Hematopoietic multipotent progenitor cell treated with erythropoietin and hydrocortisone succinate and interleukin-3 and kit ligand, for 8 days (in vitro differentiated cells): ENCODE measurements around the gene CBX7.

ENCODE experiments used
- DNase-seq: peaks from one replicate; pipeline ENCODE4 v3.0.0-alpha.2; 2015

Gene CBX7

DNA sequence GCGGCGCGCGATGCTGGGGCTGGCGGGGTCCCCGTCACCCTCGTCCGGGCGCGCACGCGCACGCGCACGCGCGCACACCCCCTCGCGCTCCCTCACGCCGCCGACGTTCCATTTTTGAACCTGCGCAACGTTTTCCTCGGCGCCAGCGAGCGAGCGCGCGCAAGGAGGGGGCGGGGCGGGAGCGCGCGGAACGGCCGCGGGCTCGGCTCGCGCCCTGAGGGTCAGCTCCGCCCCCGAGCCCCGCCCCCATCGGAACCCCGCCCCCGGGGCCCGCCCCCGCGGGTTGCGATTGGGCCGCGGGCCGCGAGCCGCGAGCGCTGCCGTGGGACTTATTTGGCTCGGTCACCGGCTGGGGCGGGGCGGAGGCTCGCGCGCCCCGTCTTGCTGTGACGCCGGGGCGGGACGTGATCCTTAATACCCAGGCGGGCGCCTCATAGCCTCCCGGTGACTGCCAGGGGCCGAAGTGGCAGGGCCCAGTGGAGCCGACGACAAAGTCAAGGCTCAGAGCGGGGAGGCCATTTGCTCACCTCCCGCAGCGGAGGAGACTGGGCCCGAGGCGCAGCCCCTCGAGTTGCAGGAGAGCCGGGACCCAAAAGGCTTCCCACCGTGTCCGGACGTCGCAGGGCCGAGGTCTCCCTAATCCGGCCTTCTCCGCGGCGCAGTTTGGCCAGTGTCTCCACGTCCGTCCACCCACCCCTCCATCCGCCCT is at the start of gene CBX7:
CBX7 (minus strand) TSS at position 170 of the 709 bp plus-strand sequence. CDS start 236 bp downstream, outside the sequence.
- peak; percentile 87 for DNase-seq

DNA sequence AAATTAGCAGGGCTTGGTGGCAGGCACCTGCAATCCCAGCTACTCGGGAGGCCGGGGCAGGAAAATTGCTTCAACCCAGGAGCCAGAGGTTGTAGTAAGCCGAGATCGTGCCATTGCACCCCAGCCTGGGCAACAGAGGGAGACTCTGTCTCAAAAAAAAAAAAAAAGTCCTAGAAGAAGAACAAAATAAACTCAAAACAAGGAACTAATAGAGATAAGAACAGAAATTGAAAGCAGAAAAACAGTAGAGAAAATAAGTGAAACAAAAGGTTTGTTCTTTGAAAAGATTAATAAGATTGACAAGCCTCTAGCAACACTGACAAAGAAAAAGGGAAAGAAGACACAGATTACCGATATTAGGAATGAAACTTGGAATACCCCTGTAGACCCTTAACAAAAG is 45.1 kb upstream of the CBX7 start:
- no peak for DNase-seq

DNA sequence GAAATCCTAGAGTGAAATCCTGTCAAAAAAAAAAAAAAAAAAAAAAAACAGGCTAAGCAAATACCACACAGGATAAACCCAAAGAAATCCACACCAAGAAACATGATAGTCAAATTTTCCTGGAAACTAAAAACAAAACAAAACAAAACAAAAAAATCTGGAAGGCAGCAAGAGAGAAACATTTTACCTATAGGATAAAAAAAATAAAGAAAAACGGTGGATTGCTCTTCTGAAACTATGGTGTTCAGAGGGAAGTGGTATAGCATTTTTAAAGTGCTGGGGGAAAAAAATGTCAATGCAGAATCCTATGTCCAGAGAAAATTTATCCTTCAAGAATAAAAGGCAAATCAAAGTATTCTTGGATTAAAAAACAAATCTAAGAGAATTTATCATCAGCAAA is 41.6 kb upstream of the CBX7 start:
- DNase-seq, result no peak

DNA sequence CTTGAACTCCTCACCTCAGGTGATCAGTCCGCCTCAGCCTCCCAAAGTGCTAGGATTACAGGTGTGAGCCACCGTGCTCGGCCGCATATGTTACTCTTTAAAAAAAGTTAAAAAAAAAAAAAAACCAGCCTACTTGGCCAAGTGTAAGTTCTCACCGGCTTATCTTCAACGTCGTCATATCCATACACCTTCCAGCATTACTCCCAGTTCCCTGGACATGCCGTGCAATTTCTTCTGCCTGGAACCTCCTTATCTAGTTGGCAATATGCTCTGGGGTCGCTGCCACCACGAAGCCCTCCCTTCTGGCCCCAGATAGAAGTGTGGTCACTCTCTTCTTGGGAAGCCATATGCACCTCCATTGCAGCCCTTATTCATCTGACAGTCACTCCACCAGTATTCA is 36.3 kb upstream of the CBX7 start:
- no peak for DNase-seq

DNA sequence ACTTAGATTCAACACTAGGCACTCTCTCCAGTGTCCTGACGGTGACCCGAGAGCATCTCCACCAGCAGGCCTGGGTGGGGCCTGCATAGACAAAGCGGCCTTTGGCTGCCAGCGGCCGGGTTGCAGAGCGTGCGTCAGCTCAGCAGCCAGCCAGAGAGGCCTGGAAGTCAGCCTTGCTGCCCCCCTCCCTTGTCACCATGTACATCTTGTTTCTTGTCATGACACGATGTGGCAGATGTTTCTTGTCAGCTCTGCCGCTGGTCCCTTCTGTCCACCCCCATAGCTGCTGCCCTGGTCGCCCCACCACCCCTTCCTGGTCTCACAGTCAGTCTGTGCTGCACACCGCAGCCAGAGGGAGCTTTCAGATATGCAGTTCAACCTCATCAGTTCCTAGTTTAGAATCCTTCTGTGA is 33.1 kb upstream of the CBX7 start:
- DNase-seq, result no peak

DNA sequence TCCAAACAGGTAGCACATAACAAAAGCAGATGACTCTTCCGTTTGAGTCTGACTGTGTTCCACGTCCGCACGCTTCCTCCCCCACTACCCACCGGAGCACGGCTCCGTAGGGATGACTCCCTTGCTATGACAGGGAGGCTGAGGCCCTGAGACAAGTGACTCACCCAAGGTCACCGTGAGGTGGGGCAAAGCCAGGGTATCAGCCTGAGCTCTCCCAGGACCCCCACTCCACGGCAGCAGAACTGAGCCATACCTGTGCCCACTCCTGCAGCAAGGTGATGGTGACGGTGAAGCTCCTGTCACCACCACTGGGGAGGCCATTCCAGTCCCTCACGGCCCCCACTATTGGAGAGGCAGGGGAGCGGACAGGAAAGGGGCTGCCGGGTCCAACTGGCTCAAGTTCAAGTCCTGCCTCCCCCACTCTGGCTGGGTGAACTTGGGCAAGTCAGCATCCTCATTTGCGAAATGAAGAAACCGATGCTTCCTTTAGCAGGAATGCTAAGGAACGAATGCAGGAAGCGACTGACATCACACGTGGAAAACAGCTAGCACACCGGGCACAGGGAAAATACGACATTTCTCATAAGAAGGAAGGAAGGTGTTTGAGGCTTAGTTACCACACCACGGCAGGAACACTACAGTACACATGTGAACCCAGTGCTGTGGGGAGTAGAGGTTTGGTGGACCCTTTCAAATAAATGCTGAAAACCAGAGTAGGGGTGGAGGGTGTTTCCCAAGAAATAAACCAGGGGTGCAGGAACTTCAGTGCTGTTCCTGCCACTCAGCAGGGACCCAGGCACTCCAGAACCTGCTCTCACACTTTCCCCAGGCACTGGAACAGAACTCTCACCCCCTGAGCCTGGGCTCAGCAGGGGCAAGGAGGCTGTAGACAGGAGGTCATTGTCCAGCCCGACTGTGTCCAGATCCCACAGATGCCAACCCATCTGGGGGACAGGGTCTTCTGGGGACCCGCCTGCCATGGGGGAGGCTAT is 32.4 kb upstream of the CBX7 start:
- no peak for DNase-seq

DNA sequence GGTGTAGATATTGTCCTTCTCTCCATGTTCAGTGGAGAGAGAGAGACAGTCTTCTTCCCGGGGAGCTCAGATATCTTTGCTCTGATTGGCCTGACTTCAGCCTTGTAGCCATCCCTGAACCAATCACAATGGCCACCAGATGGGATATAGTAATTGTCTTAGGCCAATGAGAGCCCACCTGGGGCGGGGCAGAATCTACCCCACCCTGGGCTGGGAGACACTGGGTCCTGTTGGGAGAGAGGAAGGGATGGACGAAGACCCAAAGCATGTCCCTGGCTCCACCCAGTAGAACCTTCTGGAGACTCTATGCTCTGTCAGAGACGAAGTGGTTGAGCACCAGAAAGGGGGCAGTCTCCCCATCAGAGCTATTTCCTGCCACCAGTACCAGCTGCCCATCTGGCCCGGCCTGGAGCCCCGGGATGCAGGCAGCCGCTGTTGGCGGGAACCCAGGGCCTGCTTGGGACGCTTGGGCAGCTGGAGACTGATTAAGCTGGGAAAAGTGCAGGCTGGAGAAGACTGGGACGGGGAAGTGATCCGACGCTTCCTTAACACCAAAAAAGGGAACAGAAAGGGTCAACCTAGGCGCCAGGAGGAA is 31.6 kb upstream of the CBX7 start:
- DNase-seq, result no peak

DNA sequence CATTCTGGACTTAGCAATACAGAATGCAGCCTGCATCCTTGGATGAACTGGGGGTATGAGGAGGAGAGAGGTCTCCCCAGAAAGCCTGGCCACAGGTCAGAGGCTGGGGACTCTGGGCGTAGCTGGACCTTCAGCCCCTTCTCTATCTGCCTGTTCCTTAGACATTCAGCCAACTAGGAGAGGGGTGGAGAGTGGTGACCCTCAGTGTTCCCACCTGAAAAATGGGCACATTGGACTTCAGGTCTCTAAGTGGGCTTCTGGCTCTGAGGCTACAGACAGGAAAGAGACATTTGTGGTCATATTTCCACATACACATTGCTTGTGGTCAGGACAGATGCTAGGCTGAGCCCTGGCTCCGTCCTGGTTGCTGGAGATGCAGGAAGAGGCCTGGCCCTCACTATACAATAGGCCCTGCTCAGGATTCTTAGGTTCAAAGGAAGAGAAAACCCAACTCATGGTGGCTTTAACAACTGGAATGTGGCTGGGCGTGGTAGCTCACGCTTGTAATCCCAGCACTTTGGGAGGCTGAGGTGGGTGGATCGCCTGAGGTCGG is 30.1 kb upstream of the CBX7 start:
- no peak for DNase-seq

DNA sequence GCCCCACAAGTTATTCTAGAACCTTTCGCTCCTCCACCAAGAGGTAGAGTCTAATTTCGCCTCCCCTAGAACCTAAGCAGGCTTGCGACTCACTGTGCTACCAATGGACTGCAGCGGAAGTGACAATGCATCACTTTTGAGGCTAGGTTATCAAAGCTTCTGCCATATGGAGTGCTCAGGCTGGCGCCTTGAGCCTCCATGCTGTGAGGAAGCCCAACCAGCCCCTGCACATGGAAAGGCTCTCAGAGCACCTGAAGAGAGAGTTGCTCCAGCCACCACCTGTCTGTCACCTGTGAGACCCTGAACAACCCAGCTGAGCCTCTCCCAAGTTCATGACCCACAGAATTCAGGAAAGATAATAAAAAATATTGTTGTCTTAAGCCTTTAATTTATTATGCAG is 29.3 kb upstream of the CBX7 start:
- DNase-seq, result no peak

DNA sequence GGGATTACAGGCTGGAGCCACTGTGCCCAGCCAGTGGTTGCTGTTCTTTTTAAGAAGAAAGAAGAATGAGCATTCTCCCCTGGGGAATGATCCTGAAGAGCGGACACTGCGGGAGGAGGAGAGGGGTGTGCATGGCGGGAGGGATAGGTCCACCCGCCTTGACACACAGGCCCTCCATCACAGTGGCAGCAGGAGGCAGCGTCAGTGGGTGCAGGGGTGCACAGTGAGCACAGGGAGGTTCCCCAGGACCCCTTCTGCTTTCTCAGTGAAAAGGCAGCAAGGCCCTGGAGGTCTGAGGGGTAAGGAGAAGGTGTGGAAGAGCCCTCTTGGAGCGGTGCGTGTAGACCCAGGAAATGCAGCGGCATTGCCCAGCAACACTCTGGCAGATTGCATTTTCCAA is 28.9 kb upstream of the CBX7 start:
- no peak for DNase-seq

DNA sequence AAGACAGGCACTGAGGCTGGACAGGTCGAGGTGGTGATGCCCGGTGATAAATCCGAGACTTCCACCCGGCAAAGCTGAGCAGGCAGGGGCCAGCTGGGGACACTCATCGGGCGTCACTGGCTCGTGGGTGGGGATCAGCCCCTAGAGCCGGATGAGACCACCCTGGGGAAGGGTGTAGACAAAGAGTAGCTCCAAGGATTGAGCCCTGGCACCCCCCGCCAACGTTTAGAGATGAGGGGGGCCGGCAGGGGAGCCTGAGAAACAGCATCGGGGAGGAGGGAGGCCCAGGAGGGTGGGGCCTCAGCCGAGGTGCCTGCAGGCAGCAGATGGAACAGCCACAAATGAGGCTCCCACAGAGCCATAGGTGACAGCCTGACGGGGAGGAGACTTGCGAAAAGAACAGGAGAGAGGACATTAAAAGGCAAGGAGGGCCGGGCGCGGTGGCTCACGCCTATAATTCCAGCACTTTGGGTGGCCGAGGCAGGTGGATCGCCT is 27.4 kb upstream of the CBX7 start:
- DNase-seq, result no peak

DNA sequence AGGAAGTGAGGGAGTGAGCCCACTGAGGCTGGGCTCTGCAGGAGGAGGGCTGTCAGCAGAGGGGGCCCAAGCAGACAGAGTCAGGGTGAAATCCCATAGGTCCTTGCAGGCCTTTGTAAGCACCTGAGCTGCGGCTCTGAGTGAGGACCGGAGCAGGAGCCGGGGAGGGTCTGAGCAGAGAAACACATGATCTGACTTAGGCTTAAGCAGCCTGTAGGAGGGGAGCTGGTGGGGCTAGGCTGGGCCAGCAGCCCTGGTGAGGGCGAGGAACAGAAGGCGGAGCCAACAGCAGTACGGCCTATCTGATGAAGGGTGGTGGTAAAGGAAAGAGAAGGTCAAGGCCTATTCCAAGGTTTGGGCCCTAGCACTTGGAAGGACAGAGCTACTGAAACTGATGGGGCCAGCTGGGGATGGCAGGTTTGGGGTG is 26.9 kb upstream of the CBX7 start:
- DNase-seq, result no peak

DNA sequence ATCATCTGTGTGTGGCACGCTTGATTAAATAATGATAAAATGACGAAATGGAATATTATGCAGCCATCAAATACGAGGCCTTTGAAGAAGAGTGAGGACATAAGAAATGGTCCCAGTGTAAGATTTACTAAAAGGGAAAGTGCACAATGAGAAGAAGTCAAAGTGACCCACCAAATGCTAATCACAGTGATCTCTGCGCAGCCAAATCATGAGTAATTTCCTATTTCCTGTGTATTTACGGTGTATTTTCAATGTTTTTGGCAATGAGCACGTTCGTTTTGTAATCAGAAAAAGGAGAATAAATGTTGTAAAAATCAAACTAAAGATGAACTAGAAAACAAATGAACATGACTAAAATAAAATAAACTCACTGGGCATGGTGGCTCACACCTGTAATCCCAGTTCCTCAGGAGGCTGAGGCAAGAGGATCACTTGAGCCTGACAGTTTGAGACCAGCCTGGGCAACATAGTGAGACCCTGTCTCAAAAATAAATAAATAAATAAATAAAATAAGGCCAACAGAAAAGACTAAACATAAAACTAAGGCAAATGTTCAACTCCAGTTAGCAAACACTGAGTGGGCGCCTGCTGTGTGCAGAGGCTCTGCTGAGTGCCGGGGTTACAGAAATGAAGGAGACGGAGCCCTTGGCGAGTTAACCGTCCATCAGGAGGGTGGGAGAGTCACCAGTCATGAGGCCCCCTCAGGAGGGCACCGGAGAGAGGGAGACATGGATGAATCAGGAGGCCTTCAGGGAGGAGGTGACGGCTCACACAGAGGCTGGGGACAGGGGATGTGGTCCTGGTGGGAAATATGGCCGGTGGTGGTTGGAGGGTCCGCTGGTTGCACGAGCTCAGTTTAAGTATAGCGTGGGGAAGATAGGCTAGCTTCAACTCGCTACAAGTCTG is 26.0 kb upstream of the CBX7 start:
- DNase-seq, result no peak

DNA sequence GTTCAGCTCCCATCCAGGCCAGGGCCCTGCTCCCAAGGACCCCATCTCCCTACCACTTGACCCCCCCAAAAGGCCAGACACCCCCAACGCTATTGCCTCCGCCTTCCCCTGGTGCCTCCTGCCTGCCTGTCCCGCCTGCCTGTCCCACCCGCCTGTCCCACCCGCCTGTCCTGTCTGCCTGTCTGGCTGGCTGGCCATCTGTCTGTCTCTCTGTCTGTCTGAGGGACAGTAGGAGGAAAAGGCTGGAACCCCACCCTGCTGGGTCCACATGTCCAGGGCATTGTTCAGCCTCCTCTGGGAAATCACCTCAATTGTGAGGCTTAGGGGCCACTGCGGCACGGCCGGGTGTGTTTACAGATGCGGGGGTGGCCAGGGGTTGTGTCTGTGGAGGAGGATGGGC is 25.3 kb upstream of the CBX7 start:
- DNase-seq, result no peak

DNA sequence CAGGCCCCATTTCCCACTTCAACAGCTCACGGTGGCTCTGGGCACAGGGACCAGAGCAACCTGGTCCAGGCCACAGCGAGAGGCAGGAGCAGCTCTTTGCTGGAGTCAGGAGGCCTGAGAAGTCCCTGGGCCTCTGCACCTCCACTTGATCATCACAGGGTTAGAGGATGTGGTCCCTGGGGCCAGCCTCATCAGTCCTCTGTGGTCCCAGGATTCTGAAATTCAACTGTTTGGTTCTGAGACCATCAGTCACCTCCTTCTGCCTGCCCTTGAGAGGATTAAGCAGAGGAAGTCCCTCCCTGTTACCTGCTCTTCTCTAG is 24.9 kb upstream of the CBX7 start:
- no peak for DNase-seq

DNA sequence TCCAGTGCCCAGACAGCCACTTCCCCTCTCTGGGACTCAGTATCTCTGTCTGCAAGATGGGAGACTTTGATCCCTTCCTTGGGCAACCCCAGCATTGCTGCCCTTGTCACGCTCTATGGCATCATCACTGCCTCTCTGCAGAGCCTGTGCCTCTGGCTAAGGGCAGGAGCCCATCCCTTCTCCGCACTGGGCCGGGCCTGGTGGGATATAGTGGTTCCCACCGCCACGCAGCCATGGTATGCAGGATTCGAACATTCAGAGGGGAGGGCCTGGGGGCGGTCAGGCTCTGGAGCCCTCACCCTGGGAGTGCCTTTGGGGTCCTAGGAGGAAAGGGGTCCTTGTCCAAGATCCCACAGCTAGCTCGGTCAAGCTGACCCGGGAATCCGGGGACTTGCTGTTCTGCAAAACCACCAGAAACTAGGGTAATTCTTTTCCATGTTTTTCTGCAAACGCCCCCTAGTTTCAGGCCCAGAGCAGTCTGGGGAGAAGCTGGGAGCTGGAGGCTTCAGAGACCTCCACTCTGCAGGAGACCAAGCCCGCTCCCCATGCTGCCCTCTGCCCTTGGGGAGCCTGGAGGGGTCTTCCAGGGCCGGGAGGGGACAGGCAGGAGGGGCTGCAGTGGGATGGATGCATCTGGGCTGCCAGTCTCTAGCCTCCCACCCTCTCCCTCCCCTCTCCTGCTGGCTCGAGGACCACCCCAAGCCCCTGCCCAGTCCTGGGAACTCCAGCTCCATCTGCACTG is 24.4 kb upstream of the CBX7 start:
- no peak for DNase-seq

DNA sequence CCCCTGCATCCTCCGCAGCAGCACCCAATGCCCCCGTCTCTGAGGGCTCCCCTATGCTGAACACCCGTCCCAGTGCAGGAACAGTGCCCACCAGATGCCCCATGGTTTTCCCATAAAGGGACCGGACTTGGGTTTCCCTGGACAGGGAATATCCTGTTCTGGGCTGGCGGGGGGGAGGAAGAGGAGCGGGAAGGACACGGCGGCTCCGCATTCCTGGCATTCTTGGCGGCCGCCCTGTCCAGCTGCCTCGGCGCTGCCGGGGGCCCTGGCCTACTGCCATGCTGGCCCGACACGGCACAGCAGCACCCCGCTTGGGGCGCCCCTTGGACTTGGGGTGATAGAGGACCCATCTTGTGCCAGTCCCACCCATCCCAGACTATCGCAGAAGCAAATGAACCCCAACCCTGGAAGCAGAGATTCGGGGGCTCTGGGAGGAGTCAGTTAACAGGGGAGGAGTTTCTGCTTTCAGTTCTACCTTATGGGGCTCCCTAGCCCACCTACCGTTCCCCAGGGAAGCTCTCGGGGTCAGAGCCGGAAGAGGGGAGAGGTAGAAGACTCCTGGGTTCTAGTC is 23.7 kb upstream of the CBX7 start:
- DNase-seq, result no peak

DNA sequence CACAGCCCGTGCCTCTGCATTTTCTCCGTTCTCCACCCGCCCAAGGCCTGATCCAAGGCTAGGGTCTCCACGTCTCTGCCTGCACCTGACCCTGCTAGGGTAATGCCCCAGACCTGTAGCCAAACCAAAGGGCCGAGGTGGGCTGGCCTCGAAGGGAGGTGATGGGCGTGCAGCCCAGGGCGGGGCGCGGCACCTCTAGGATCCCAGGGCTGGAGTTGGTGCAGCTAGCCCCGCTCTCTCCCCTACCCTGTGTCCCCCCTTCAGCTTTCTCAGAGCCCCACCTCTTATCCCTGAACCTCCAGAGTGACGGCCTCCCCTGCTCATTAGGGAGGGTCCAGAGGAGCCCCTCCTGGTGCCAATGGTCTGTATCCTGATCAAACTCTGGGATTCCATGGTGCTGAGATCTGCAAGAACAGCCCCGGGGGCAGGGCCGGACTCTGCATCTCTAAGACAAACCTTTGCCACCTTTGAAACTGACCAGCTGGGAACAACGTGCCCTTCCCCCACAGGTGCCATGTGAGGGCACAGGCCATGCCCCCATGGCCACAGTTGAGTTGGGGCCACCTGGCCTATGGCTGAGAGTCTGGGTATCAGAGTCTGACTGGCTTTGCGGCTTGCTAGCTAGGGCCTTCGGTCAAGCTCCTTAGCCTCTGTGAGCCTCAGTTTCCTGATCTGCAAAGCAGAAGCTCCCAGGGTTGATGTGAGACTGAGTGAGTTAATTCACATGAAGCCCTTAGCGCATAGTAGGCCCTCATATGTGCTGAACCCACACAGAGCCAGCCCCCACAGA is 23.1 kb upstream of the CBX7 start:
- no peak for DNase-seq

DNA sequence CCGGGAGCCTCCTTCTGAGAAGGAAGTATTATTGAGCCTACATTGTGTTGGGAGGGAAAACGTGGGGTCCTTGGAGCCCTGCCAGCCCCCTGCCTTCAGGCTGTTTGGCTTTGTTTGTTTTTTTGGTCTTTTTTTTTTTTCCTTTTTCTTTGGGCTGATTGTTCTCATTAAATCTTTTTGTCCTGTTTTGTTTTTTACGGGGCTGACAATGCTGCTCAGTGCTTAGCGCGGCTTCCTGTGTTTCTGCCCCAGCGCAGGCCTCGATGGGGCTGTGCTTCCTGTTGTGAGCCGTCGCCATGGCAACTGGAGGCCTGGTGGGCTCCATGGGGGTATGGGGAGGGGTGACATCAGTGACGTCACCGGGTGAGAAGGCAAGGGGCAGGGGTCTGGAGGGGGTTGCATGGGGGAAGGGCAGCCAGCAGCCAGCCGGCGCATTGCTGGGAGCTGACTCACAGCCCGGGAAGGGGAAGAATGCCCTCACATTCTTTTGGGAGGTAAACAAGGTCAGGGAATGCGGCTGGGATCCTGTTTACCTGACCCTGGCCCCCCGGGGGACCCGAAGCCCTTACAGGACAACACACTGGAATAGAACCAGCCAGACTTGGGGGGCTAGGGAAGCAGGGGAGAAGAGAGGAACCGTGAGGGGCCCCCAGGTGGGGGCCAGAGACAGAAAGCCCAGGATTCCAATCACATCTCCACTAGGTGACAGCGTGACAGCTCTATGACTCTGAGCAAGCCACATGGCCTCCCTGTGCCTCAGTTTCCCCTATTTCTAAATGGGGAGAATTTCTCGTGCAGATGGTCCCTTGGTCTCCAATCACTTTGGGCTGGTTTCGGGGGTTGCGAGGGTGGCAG is 22.2 kb upstream of the CBX7 start:
- DNase-seq, result no peak
